GM21717 (cell line): ENCODE data around the gene ETS1.

ENCODE experiments used
- ATAC-seq: cut with Tn5 transposase; IDR thresholded peaks from one replicate; pipeline ENCODE4 v1.9.1; 2021; ENCODE audit warnings: mild to moderate bottlenecking, moderate library complexity; ENCODE audit not compliant: unreplicated experiment

ETS1 gene

GRCh38 chr11:128412847-128413791 is 174.2 kb downstream of the ETS1 start:
- peak; percentile 79 for ATAC-seq

GRCh38 chr11:128411812-128412211 is 175.5 kb downstream of the ETS1 start:
- no peak for ATAC-seq

- no peak for ATAC-seq
Measured at GRCh38 chr11:128411150-128411549, 176.2 kb downstream of the ETS1 start.

- ATAC-seq = no peak
Measured at GRCh38 chr11:128409476-128409875, 177.9 kb downstream of the ETS1 start.
